Measurements from ENCODE around the gene C10orf90.

C10orf90 gene

DNA sequence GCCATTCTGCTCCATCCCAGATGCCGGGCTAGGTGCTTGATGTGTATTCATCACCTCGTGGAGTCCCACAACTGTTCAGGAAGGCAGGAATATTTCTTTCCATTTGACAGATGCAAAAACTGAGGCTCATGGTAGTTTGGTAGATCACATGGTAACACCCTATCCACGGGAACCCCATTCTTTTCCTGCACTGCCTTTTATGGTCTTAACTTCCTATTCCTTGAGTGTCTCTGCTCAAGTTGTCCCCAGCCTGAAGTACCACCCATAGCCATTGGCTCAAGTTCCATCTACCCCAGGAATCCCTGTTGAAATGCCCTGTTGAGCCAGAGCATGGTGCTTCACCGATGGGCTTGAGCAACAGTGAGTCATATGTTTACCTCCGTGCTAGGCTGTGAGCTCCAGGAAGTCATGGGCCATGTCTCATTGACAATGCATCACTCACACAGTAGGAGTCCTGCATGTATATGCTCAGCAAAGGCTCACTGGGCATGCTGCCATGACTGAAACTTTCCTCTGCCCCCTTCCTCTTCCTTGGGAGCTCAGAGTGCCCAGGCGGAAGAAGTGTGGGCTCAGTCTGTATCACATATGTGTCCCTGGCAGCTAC lies 210.5 kb downstream of the C10orf90 start:
- no peak for DNase-seq (ENCODE audit: low read depth)

DNA sequence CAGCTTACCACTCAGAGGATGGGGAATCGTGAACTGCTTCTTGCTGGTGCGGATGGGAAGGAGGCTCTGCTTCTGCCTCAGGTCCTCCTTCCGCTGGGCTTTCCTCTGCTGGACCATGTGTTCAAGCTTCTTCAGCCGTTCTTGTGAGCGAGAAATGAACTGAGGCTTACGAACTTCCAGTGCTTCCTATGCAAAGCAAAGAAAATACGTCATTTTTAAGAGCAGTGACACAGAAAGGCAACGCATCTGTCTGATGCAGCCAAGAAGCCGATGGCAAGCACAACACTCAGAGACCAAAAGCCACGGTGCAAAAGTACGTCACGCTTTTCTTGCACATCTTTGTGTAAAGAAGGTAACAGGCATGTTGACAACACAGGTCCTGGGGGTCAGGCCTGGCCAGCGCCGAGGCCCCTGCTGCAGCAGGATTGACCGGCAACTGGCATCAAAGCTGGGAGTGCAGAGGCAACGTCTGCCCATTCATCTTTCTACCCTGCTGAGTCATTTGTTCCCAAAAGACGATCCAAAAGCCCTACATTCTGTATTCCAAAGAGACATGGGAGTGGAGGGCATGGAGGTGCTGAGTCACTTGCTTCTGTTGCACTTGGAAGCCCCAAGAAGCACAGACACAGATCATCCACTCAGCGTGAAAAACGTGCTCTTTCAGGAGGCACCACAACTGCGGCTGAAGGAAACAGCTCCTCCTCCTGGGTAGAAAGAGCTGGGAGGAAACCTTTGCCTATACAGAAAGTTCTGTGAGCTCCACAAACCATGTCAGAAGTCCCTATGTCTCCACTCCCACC lies 211.3 kb downstream of the C10orf90 start:
- no peak for DNase-seq (ENCODE audit: low read depth)

DNA sequence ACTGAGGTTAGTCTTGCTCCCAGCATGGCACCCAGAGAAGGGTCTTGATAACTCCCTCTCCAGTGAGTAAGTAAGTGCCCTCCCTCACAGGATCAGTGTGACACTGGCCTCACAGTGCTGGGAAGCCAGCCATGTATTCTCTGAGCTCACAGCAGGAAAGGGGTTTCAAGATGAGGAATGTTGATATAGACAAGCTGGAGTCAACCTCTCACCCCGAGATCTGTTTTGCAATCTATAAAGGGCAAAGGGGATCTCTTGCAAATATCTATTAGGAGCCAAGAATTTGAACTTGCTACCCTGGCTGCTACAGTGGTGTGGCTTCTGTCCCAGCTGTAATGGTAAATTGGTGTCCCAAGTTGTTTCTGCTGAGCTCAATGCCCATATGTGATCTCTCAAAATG lies 212.0 kb downstream of the C10orf90 start:
- no peak for DNase-seq (ENCODE audit: low read depth)

DNA sequence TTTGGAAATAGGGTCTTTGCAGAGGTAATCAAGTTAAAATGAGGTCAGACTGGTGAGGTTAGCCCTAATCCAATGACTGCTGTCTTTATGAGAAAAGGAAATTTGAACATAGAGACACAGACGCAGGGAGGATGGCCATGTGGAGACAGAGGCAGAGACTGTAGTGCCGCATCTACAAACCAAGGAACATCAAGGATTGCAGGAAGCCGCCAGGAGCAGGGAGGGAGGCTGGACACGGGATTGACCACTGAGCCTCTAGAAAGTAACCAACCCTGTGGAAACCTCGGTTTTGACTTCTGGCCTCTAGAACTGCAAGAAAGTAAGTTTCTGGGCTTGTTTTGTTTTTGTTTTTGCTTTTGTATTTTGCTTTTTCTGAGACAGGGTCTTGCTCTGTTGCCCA lies 213.9 kb downstream of the C10orf90 start:
- DNase-seq (ENCODE audit: low read depth) = no peak

DNA sequence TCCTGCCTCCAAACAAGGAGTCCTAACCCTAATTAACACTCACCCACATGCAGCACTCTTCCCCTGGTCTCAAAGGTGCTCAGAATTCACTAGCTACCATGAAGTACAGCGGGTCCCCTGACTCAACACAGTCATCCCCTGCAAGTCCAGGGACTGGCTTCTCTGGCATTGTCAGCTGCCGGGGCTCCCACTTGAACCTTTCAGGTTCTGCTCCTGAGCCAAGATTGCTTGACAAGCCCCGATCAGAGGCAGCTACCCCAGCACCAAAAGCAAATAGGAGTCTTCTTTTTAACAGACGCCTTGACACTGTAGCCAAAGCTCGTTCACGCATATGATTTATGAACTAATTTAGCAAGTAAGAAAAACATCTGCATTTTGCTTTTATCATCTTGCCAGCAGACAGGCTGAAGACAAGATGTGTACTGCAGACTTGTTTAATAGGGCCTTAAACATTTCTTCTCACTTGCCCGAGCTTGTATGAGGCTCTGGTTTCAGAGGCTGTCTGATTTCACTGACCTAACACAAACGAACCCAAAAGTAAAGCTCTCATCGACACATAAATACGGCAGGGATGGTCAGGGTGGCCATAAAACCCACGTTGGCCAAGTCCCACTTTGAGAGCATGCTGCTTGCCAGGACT lies 214.6 kb downstream of the C10orf90 start:
- DNase-seq (ENCODE audit: low read depth) = no peak

DNA sequence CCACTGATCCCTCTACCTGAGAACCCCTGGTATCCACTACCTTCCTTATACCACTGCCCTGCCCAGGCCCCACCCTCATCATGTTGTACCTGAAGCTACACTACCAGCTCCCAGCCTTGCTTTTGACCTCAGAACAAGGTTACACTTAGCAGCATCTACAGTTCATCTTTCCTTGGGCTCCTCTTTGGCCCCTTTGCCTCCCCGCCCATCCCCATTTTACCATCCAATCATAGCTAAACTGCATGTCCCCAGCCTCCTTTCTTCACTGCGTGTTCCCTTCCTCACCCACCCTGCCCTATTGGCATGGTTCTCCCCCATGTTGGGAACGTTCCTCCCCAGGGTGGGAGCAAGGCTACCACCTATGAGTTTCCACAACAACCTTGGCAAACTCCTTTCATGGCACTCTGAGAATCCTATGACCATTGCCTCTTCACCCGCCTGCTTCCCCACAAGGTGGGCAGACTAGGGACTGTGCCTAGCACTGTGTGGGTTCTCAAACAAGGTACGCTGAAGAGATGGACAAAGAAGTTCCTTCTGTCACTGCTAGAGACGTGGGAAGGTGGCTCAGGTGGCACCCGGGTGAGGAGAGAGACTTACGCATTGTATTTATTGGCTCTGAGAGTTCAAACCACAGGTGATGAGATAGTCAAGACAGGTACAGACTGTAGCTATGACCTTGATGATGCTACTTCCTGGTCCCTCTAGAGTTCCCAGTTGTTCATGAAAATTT lies 215.3 kb downstream of the C10orf90 start:
- no peak for DNase-seq (ENCODE audit: low read depth)

DNA sequence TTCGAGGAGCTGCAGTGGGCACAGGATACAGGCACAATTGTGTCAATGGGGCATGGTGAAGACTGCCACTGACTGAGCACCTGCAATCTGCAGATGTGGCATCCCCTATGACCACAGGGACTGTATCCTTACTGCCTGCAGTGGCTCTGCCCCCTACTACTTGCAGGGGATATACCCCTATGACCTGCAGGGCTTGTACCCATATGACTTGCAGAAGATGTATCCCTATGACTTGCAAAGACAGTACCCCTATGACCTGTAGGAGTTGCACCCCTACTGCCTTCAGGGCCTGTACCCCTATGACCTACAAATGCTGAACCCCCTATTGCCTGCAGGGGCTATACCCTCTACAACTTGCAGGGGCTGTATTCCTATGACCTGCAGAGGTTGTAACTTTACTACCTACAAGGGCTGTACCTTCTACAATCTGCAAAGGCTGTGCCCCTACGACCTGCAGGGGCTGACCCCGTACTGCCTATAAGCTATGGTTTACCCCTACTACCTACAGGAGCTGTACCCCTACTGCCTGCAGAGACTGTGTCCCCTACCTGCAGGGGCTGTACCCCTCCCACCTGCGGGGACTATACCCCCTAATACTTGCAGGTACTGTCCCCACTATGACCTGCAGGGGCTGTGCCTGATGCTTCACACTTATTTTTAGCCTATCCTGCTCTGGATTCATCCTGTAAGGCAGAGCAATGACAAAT lies 216.3 kb downstream of the C10orf90 start:
- DNase-seq (ENCODE audit: low read depth) = no peak

DNA sequence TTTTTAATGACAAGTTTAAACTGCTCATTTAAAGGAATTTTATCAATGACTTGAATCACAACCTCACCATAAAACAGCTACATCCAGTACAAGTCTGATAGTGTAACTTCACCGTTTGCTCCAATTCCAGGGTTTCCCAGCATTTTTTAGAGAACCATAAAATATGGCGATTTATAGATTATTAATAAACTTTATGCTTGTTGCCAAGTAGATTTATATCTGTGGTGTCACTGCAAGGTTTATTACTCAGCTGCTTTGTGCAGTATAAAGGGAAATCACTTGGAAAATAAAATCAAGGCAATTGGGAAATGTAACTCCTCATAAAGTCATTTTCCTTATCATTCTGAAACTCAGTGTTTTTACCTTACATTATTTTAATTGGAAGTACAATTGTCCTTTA lies 218.2 kb downstream of the C10orf90 start:
- DNase-seq (ENCODE audit: low read depth) = no peak

DNA sequence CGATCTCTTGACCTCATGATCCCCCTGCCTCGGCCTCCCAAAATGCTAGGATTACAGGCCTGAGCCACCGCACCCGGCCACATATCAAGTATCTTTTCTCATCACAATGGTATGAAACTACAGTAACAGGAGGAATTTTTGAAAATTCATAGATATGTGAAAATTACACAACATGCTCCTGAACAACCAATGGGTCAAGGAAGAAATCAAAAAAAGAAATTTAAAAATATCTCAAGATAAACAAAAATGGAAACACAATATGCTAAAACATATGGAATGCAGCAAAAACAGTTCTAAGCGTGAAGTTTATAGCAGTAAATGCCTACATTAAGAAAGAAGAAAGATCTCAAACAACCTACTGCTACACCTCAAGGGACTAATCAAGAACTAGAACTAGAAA lies 222.4 kb downstream of the C10orf90 start:
- no peak for DNase-seq (ENCODE audit: low read depth)

DNA sequence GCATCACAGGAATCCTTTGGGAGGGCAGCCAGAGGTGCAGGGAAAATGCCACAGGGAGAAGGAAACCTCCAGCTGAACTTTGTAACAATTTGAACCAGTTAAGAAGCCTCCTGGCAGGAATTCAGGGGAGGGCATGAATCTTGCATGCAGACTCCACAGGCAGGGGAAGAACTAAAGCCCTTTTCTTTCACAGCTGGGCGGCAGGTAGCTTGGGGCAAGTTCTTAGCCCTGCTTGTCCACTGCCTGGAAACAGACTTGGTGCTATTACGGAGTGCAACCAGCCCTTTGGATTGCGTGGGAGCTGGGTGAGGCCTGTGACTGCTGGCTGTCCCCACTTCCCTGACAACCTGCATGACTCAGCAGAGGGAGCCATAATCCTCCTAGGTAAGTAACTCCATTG lies 230.6 kb downstream of the C10orf90 start:
- no peak for DNase-seq (ENCODE audit: low read depth)

DNA sequence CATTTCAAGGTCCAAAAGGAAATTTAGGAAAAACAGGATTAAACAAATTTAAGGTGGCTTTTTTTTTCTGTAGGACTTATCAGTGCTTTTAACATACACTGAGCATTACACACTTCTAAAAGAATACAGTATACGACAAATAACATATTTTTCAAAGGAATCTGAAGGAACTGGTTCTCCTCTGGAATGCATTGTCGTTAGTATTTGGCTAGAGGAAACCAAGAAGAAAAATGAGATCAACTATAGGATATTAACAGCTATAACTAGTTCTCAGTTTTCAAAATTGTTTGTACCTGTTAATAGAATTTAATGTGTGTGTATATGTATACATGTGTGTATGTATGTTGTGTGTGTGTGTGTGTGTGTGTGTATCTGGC lies 232.1 kb downstream of the C10orf90 start:
- no peak for DNase-seq (ENCODE audit: low read depth)

DNA sequence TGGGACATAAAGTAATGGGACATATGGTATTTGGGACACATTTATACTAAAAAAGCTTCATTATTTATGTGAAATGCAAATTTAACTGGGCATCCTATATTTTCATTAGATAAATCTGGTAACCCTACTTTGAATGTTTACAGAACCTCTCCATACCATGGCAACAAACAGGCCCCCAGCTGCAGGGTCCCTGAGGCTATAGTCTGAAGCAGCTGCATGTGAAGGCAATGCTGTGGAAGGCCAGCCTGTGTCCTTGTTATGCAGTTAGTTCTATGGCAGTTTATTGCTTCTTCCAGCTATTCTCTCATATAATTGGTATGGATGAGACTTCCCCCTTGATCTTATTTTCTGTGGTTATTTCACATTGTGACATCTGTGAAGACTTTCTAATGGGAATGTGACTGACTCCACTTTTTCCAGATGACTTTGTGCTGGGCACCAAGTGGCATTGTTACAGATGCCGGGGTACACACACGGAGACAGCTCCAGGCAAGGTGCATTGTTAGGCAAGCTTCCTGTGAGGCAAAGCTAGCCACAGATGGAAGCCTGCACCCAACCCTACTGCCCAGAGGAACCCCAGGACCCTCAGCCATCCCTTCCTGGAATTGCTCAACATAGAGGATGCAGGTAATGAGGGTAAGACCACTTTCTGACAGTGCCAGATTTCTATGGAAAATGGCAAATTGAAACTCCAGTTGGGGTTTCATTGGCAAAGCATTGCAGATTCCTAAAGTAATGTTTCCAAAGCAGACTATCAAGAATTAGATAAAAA lies 232.7 kb downstream of the C10orf90 start:
- no peak for DNase-seq (ENCODE audit: low read depth)

DNA sequence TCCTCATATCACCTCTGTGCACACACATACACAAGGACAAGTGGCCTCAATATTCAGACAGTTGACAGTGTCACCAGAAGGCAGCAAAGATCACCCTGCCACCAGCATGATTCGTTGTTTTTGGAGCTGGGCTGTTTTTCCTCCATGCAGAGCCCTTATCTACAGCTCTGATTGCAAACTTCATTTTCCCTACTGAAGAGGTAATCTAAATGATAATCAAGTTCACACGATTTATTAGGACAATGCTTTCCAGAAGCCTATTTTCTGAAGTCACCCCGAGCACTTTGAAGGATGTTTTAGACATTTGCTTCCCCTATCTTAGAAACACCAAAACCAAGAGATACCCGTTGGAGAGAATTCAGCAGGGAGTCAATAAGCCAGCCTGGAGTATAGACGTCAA lies 236.3 kb downstream of the C10orf90 start:
- DNase-seq (ENCODE audit: low read depth) = no peak

DNA sequence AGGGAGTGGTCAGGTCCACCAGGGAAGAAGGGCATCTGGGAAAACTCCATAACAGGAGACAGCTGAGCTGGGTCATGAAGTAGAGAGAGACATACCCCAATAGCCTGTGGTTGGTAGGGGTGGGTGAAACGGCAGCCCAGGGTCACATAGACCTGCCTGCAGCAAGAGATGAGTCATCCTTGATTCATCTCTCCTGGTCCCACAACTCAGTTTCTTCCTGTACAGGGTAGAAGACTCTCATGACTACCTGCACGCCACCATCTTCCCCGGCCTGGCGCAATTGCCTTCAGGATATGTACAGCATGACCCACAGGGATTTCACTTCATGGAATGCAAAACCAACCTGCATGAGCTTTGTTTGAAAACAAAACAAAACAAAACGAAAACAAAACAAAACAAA lies 237.1 kb downstream of the C10orf90 start:
- DNase-seq (ENCODE audit: low read depth) = no peak

DNA sequence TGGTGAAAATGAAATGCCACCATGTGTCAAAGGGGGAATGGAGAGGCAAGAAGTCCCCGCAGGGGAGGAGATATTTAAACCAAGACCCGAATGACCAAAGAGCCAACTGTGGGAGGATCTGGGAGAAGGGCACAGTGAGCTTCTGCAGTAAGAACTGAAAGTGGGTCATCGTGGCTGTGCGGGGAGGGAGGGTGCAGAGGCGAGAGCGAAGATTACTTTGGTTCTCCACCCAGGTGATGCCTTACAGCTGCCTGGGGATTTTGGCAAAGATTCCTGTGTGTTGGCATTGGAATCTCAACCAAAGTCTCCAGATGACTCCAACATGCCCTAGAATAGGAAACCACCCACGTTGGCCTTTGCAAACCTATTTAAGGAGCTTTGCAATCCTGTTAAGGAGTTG lies 238.0 kb downstream of the C10orf90 start:
- DNase-seq (ENCODE audit: low read depth) = no peak

DNA sequence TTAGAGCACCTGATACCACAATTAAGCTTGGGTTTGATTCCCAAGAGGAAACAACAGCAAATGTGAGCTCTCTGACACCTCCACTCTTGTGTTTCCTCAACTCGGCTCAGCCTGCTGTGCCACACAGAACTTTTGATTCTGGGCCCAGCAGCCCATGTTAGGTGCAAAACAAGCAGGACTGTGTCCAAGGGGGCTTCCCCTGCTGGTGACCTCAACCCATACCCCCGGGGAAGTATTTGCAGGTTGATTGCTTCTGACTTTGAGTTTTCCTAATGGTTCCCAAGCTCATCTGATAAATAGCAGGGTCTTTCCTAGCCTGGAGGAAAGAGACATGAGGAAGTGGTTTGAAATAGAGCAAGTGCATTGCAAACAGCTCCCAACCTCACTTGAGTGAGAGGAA lies 238.7 kb downstream of the C10orf90 start:
- DNase-seq (ENCODE audit: low read depth) = no peak

DNA sequence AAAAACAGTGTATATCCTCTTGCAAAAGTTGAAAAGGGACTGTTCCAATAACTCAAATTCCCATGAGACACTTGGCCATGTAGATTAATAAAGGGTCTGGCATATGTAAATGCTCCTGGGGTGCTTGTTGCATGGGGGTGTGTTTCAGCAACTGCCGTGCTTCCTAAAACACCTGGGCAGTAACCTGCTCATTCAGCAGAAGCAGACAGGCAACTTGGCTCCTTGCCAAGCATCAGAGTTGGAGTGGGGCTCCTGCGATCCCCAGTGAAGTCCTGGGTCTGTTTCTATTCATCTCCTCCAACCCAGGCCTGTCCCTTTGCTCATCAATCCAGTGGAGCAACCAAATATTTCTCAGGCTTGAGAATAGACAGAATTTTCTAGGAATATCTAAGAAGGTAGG lies 240.0 kb downstream of the C10orf90 start:
- DNase-seq (ENCODE audit: low read depth) = no peak

DNA sequence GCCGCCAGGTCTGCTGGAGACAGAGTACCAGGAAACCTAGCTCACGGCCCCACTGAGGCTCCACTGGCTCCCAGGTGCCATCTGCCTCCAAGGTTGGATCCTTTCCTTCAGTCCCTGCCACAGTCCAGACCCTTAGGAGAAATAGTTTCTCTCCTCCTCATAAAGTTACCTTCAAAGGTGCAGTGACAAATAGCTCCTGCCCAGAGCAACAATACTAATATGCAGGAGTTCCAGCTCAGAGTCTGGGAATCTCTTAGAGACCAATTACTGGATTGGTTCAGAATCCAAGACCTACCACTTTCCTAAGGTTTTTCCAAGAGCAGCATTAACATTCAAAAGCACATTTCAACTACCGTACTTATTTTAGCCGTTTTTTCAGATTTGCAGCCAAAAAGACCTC lies 241.2 kb downstream of the C10orf90 start:
- DNase-seq (ENCODE audit: low read depth) = no peak

DNA sequence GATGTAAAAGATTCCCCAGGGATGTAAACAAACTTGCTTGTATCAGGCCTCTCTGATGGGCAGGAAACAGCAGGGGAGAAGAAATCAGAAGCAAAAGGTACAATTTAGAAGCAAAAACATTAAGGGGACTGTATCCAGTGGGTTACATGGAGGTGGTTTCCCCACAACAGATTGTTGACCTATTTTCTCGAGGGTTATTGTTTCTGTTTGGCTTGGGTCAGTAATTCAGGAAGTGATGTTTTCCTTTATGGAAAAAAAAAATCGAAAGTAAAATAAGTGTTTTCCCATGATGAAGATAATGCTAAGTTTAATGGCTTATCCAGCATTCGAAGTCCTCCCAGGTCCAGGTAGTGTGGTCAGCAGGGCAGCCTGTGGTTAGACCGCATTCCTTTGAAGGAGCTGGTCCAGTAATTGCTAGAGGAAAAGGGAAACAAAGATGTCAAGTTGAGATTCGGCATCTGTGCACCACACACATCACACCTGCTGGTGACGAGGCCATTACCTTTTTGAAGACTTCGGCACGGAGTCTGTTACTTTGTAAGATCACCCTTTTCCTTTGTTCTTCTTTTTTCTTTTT lies 244.9 kb downstream of the C10orf90 start:
- no peak for DNase-seq (ENCODE audit: low read depth)

DNA sequence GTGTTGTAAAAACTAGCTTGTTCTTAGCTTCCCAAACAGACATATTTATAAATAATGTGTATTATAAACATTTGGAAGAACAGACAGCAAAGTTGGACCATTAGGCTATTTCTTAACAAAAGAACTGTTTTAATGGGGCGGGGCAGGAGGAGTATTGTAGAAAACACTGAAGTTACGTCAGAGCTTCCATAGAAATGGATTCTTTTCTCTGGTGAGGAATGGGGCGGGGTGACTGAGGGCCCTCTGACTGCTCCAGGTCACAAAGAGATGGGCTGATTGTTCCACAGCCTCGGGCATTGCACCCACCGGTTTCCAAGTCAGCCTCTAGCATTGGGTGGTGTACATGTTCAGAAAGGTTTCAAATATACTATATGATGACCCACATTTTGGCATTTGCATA lies 245.5 kb downstream of the C10orf90 start:
- DNase-seq (ENCODE audit: low read depth) = no peak
